PFSK-1 (cell line): Measurements from ENCODE around the gene DGKI.

ENCODE experiments used
- POLR2AphosphoS5 ChIP-seq: IDR thresholded peaks from 2 replicates; pipeline ENCODE4 v1.6.1; 2012; ENCODE audit warnings: low read depth, mild to moderate bottlenecking, control low read depth, low read length, moderate library complexity
- REST ChIP-seq, 2 experiments: IDR thresholded peaks; 2 replicates each; pipeline versions ENCODE4 v1.6.1 to v1.8.0; 2011 to 2012; ENCODE audit warnings: low read depth in 2 of 2, low read length in 2 of 2, control low read depth in 1 of 2, inconsistent platforms in 1 of 2, mild to moderate bottlenecking in 1 of 2, moderate library complexity in 1 of 2; ENCODE audit not compliant: insufficient read depth in 1 of 2

GRCh38 chr7:137521451-137521850 is 325.3 kb downstream of the DGKI start:
- TF ChIP-seq POLR2AphosphoS5 = no peak
- TF ChIP-seq REST (IDR thresholded peaks at IDR 0.05; ENCODE audit: insufficient read depth in 1 of 2, low read depth in 2 of 2, low read length in 2 of 2) = no peak
